Stomach (tissue), 9 donors: ENCODE results near the gene EPB41L3. TPM values are rescaled to one million over a fixed set of nuclear protein-coding genes. Genes with fewer than 3 reads are reported as not detected.
"Not testable (repeated sequence)": the region's sequence is repeated elsewhere in the genome, so short reads cannot be mapped to it uniquely, and the experiment has no call there.

Experiments used
- DNase-seq, 2 donors: peaks; one replicate each; pipeline versions ENCODE4 v3.0.0 to v3.0.0-alpha.2; 2013 to 2019
- H3K27ac ChIP-seq, 5 donors: fragments of 200-600 bp in 4 of 5; sonication (generic) in 4 of 5; one replicate each; pipeline ENCODE4 v1.5.1; 2013 to 2019; ENCODE audit warnings: mild to moderate bottlenecking in 1 of 5, moderate library complexity in 1 of 5
- H3K27me3 ChIP-seq, 3 donors: fragments of 200-600 bp; sonication (generic); one replicate each; pipeline ENCODE4 v1.5.1; 2017 to 2019; ENCODE audit warnings: mixed run types in 1 of 3
- H3K36me3 ChIP-seq, 4 donors: fragments of 200-600 bp; sonication (generic); 1 replicate in 3 of 4; 2 replicates in 1 of 4; pipeline ENCODE4 v1.5.1; 2016 to 2019
- H3K4me1 ChIP-seq, 4 donors: fragments of 200-600 bp; sonication (generic); one replicate each; pipeline ENCODE4 v1.5.1; 2016 to 2019
- H3K4me3 ChIP-seq, 4 donors: fragments of 200-600 bp; sonication (generic) in 3 of 4; one replicate each; pipeline ENCODE4 v1.5.1; 2016 to 2019; ENCODE audit warnings: mild to moderate bottlenecking in 1 of 4
- H3K9me3 ChIP-seq, 4 donors: fragments of 200-600 bp; sonication (generic); one replicate each; pipeline ENCODE4 v1.5.1; 2016 to 2019
- CTCF ChIP-seq, 7 experiments: fragments of 450-650 bp in 4 of 7; fragments of 200-600 bp in 3 of 7; sonication (generic) in 3 of 7; IDR thresholded peaks; one replicate each; pipeline ENCODE4 v1.5.1; 2016 to 2019; ENCODE audit warnings: antibody characterized with exemption in 7 of 7, control low read depth in 2 of 7, mild to moderate bottlenecking in 1 of 7
- EP300 ChIP-seq: sonication (generic); formaldehyde crosslinking; IDR thresholded peaks from one replicate; pipeline ENCODE4 v1.6.1; 2017; ENCODE audit warnings: antibody characterized with exemption
- POLR2A ChIP-seq, 4 donors: fragments of 450-650 bp; IDR thresholded peaks; one replicate each; pipeline ENCODE4 v1.6.1; 2016; ENCODE audit warnings: antibody characterized with exemption in 4 of 4, control low read depth in 2 of 4, mild to moderate bottlenecking in 1 of 4, moderate library complexity in 1 of 4
- POLR2AphosphoS5 ChIP-seq, 3 donors: sonication (generic); formaldehyde crosslinking; IDR thresholded peaks; one replicate each; pipeline ENCODE4 v1.6.1; 2016; ENCODE audit warnings: antibody characterized with exemption in 3 of 3
- WGBS, 5 donors: extraction: QIAGEN DNeasy Blood & Tissue Kit in 3 of 5; methylation state at CpG; one replicate each; pipeline versions ENCODE4 v1.1.5 to v1.1.7; 2013 to 2018; 5-methylcytosine and 5-hydroxymethylcytosine counted together
- intact Hi-C: fragments of 100-400 bp; cut with DNase I; formaldehyde crosslinking; loops from one replicate; pipeline ENCODE4 v1.15.1; 2023; ENCODE audit warnings: low total_unique reads
- polyA plus RNA-seq, 3 donors: library from polyadenylated mRNA; stranded (reverse); fragments of 200-250 nt; gene quantifications; one replicate each; pipeline ENCODE4 v1.2.3, GENCODE V29; 2013
- total RNA-seq, 5 donors: library from RNA; depleted of rRNA; stranded (reverse); fragments of >200 nt; gene quantifications; one replicate each; pipeline versions ENCODE4 v1.1.0 to v1.2.3, GENCODE V29; 2014 to 2016
- donor health status: healthy with polysubstance abuse.
- donor health status: Bipolar disorder and iron deficiency.
- donor health status: healthy.

Gene EPB41L3
- total and polyA plus RNA-seq, 8 donors = 3.5 to 120 (median 11.9) TPM

GRCh38 chr18:5488844-5489243, 55.0 kb downstream of the EPB41L3 start:
- Histone ChIP-seq H3K27ac (no peak overlapping the region), H3K9me3 (peaks cover 0 to 7% (median 0%) of the 10 kb centered on the region in 4 donors), H3K36me3 (no peaks in the 10 kb centered on the region), H3K27me3 (peaks cover 0 to 11% (median 0%) of the 10 kb centered on the region in 3 donors), H3K4me1 (peaks cover 0 to 6% (median 0%) of the 10 kb centered on the region in 4 donors), H3K4me3 (no peak overlapping the region)
- intact Hi-C loops = no loop called here
- 25 to 42% (median 37%) methylated on average over 15 to 24 of the region's 24 CpGs for WGBS, 5 donors
- DNase-seq = peak in 1 of 2 donors; percentile 38
- TF ChIP-seq POLR2A (IDR thresholded peaks at IDR 0.05) (no peak), CTCF (IDR thresholded peaks at IDR 0.05) (no peak), POLR2AphosphoS5 (IDR thresholded peaks at IDR 0.05) (no peak), EP300 (no peak)

DNA sequence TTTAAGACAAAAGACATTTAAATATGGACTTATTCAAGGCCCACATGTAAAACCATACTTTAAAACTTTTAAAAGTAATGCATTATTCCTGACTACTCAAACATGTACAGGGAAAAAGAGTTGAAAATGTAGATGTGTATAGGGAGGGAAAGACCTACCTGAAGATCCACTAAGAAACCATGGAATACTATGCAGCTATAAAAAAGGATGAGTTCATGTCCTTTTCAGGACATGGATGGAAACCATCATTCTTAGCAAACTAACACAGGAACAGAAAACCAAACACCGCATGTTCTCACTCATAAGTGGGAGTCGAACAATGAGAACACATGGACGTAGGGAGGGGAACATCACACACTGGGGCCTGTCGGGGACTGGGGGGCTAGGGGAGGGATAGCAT, 55.8 kb downstream of the EPB41L3 start:
- 93 to 100% (median 97%) methylated on average over 4 of the region's 4 CpGs for WGBS, 5 donors
- peaks cover 0 to 11% (median 0%) of the 10 kb centered on the region in 3 donors for H3K27me3 ChIP-seq
- DNase-seq, H3K27ac ChIP-seq, intact Hi-C loops, H3K36me3 ChIP-seq, H3K4me3 ChIP-seq, H3K4me1 ChIP-seq, H3K9me3 ChIP-seq: not testable (repeated sequence)

- Histone ChIP-seq H3K4me1 (peaks cover 0 to 6% (median 0%) of the 10 kb centered on the region in 4 donors), H3K4me3 (no peak overlapping the region), H3K9me3 (peaks cover 0 to 7% (median 3%) of the 10 kb centered on the region in 4 donors), H3K36me3 (no peaks in the 10 kb centered on the region), H3K27me3 (peaks cover 0 to 9% (median 0%) of the 10 kb centered on the region in 3 donors), H3K27ac (no peak overlapping the region)
- DNase-seq = no peak
- WGBS, 5 donors = 77 to 95% (median 90%) methylated on average over 2 of the region's 2 CpGs
- TF ChIP-seq EP300 (no peak), POLR2A (IDR thresholded peaks at IDR 0.05) (no peak), CTCF (IDR thresholded peaks at IDR 0.05) (no peak), POLR2AphosphoS5 (IDR thresholded peaks at IDR 0.05) (no peak)
- intact Hi-C loops = no loop called here
Measured at GRCh38 chr18:5484526-5484925, 59.3 kb downstream of the EPB41L3 start.

DNA sequence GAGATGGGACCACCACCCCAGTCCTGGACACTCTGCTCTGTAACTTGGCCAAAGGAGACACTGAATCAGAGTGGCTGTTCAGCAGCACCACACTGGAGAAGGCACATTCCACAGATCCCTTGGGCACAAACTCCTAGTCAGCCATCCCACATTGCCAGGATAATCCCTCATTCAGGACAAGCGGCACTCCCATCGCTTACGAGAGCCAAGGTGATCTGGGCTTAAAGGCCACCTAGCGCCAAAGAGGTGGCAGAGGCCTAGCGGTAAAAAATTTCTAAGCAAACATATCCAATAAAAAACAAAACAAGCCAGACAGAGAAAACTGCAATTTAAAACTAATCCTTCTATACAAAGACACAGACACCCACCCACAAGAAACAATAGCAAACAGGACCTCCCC, 62.2 kb downstream of the EPB41L3 start:
- Histone ChIP-seq H3K36me3 (no peaks in the 10 kb centered on the region), H3K9me3 (peaks cover 0 to 6% (median 2%) of the 10 kb centered on the region in 4 donors), H3K27ac (no peak overlapping the region), H3K4me3 (no peak overlapping the region), H3K27me3 (no peaks in the 10 kb centered on the region), H3K4me1 (no peaks in the 10 kb centered on the region)
- intact Hi-C loops = no loop called here
- 97 to 100% (median 99%) methylated on average over 5 of the region's 5 CpGs for WGBS, 5 donors
- TF ChIP-seq POLR2A (IDR thresholded peaks at IDR 0.05) = no peak
- TF ChIP-seq POLR2AphosphoS5 (IDR thresholded peaks at IDR 0.05) = no peak
- TF ChIP-seq CTCF (IDR thresholded peaks at IDR 0.05) = no peak
- TF ChIP-seq EP300 = no peak
- no peak for DNase-seq

DNA sequence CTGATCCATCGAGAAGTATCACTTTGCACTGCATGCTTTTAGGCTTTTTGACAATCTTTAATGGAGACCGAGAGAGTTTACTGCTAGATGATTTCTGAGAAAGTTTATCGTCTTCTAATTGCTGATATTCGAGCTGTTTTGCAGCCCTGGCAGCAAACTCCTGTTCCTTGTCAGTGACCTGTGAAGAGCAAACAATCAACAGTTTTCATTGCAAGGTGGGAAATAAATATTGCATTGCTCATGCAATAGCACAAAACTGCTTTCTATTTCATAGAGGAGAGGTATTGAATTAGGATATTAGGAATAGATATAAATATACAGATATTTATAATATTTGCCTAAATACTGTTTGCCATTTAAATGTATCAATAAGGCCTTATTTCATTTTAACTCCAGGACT, 65.5 kb downstream of the EPB41L3 start:
- H3K4me1 ChIP-seq = no peaks in the 10 kb centered on the region
- TF ChIP-seq EP300 (no peak), CTCF (IDR thresholded peaks at IDR 0.05) (no peak), POLR2A (IDR thresholded peaks at IDR 0.05) (no peak), POLR2AphosphoS5 (IDR thresholded peaks at IDR 0.05) (no peak)
- no peak for DNase-seq
- intact Hi-C loops = no loop called here
- 28 to 59% (median 37%) methylated on average over 4 of the region's 4 CpGs for WGBS, 5 donors
- no peak overlapping the region for H3K27ac ChIP-seq
- H3K36me3 ChIP-seq = peaks cover 0 to 6% (median 0%) of the 10 kb centered on the region in 4 donors
- no peak overlapping the region for H3K4me3 ChIP-seq
- peaks cover 0 to 6% (median 0%) of the 10 kb centered on the region in 4 donors for H3K9me3 ChIP-seq
- no peaks in the 10 kb centered on the region for H3K27me3 ChIP-seq
